GM23338 (cell line): Measurements from ENCODE around the gene PPP1R3G. TPM values are rescaled to one million over a fixed set of nuclear protein-coding genes. Genes with fewer than 3 reads are reported as not detected.

Experiments
- ATAC-seq: fragments of 200-7000 bp; cut with Tn5 transposase; 3 replicates; pipeline ENCODE4 v1.9.1; 2020
- DNase-seq: peaks from one replicate; pipeline ENCODE4 v3.0.0-alpha.2; 2015; ENCODE audit warnings: low spot score
- H2AFZ ChIP-seq: fragments of 200-600 bp; sonication (generic); 2 replicates; pipeline ENCODE4 v1.8.0; 2016; ENCODE audit warnings: antibody characterized with exemption, mild to moderate bottlenecking, moderate library complexity
- H3F3A ChIP-seq: fragments of 200-600 bp; sonication (generic); replicated peaks from 2 replicates; pipeline ENCODE4 v1.8.0; 2017; ENCODE audit warnings: antibody characterized with exemption, mixed run types, low read depth
- H3K27ac ChIP-seq: fragments of 200-600 bp; sonication (generic); 2 replicates; pipeline ENCODE4 v1.6.1; 2016; ENCODE audit warnings: low read depth
- H3K27me3 ChIP-seq: fragments of 200-600 bp; sonication (generic); 2 replicates; pipeline ENCODE4 v1.8.0; 2016; ENCODE audit warnings: mild to moderate bottlenecking, mixed run types, moderate library complexity; ENCODE audit not compliant: insufficient read depth
- H3K36me3 ChIP-seq: fragments of 200-600 bp; sonication (generic); 2 replicates; pipeline ENCODE4 v1.8.0; 2016; ENCODE audit warnings: mild to moderate bottlenecking; ENCODE audit not compliant: insufficient read depth
- H3K4me1 ChIP-seq: fragments of 200-600 bp; sonication (generic); 2 replicates; pipeline ENCODE4 v1.8.0; 2016; ENCODE audit warnings: mild to moderate bottlenecking, moderate library complexity; ENCODE audit not compliant: insufficient read depth
- H3K4me2 ChIP-seq: fragments of 200-600 bp; sonication (generic); 2 replicates; pipeline ENCODE4 v1.7.1; 2017; ENCODE audit warnings: mixed run types
- H3K4me3 ChIP-seq: fragments of 200-600 bp; sonication (generic); 2 replicates; pipeline ENCODE4 v1.6.1; 2016; ENCODE audit warnings: mixed run types
- H3K79me2 ChIP-seq: fragments of 200-600 bp; sonication (generic); replicated peaks from 2 replicates; pipeline ENCODE4 v1.8.0; 2017; ENCODE audit warnings: mild to moderate bottlenecking; ENCODE audit not compliant: insufficient read depth
- H3K9me2 ChIP-seq: fragments of 200-600 bp; sonication (generic); 2 replicates; pipeline ENCODE4 v1.8.0; 2017; ENCODE audit not compliant: insufficient read depth
- H4K20me1 ChIP-seq: fragments of 200-600 bp; sonication (generic); replicated peaks from 2 replicates; pipeline ENCODE4 v1.8.0; 2017; ENCODE audit warnings: mild to moderate bottlenecking; ENCODE audit not compliant: insufficient read depth
- H3K27ac Mint-ChIP-seq: 2 replicates; pipeline ENCODE4 v1.8.0; 2020; ENCODE audit warnings: inconsistent platforms, mild to moderate bottlenecking, moderate library complexity, mixed read lengths
- H3K27me3 Mint-ChIP-seq: 3 replicates; pipeline ENCODE4 v1.8.0; 2022; ENCODE audit warnings: low read depth, mild to moderate bottlenecking, moderate library complexity, mixed read lengths, inconsistent platforms; ENCODE audit not compliant: insufficient read depth, poor library complexity
- H3K36me3 Mint-ChIP-seq: 3 replicates; pipeline ENCODE4 v1.8.0; 2021; ENCODE audit warnings: low read depth, mild to moderate bottlenecking, inconsistent platforms, moderate library complexity, mixed read lengths
- H3K4me1 Mint-ChIP-seq: 3 replicates; pipeline ENCODE4 v1.8.0; 2020; ENCODE audit warnings: mild to moderate bottlenecking, inconsistent platforms, mixed read lengths
- H3K4me3 Mint-ChIP-seq: 3 replicates; pipeline ENCODE4 v1.8.0; 2021; ENCODE audit warnings: moderate library complexity, mild to moderate bottlenecking, inconsistent platforms, mixed read lengths
- H3K9me3 Mint-ChIP-seq: 3 replicates; pipeline ENCODE4 v1.8.0; 2020; ENCODE audit warnings: moderate library complexity, mild to moderate bottlenecking, inconsistent platforms, mixed read lengths
- CREB1 ChIP-seq: fragments of 250-450 bp; sonication (Bioruptor Pico); IDR thresholded peaks from 2 replicates; pipeline ENCODE4 v1.5.0; 2020; ENCODE audit warnings: low read depth, mild to moderate bottlenecking, moderate library complexity
- CTCF ChIP-seq, 2 experiments: fragments of 200-600 bp in 1 of 2; sonication (generic) in 1 of 2; conservative IDR thresholded peaks; 2 replicates each; pipeline versions ENCODE4 v1.5.1 to v1.6.1; 2016 to 2017; ENCODE audit warnings: antibody characterized with exemption in 2 of 2, low read depth in 2 of 2, mild to moderate bottlenecking in 2 of 2, moderate library complexity in 1 of 2
- EZH2phosphoT487 ChIP-seq: fragments of 200-600 bp; sonication (generic); IDR thresholded peaks from one replicate; pipeline ENCODE4 v1.8.1; 2018; ENCODE audit warnings: antibody characterized with exemption; ENCODE audit not compliant: unreplicated experiment
- JUNB ChIP-seq: IDR thresholded peaks from one replicate; pipeline ENCODE4 v1.6.1; 2016; ENCODE audit warnings: antibody characterized with exemption; ENCODE audit not compliant: unreplicated experiment
- NANOG ChIP-seq: IDR thresholded peaks from 2 replicates; pipeline ENCODE4 v1.6.1; 2016; ENCODE audit warnings: antibody characterized with exemption, borderline replicate concordance
- POLR2AphosphoS5 ChIP-seq: IDR thresholded peaks from 2 replicates; pipeline ENCODE4 v1.6.1; 2016; ENCODE audit warnings: antibody characterized with exemption, low read depth
- STAT1 ChIP-seq: IDR thresholded peaks from one replicate; pipeline ENCODE4 v1.6.1; 2016; ENCODE audit warnings: antibody characterized with exemption; ENCODE audit not compliant: unreplicated experiment
- ZNF114 ChIP-seq: fragments of 250-450 bp; sonication (Bioruptor Pico); IDR thresholded peaks from 2 replicates; pipeline ENCODE4 v1.5.0; 2020; ENCODE audit warnings: mild to moderate bottlenecking, moderate library complexity
- ZNF331 ChIP-seq: fragments of 250-450 bp; sonication (Bioruptor Pico); IDR thresholded peaks from 2 replicates; pipeline ENCODE4 v1.5.0; 2020; ENCODE audit warnings: low read depth, mild to moderate bottlenecking, moderate library complexity
- polyA plus RNA-seq: library from polyadenylated mRNA; unstranded; fragments of >200 nt; fragmentation: Nextera tagmentation; extraction: Ambion mirVana; gene quantifications from 2 replicates; pipeline ENCODE4 v1.2.1, GENCODE V29; 2016
- total RNA-seq: library from RNA; depleted of rRNA; stranded (reverse); fragments of >200 nt; shearing (Covaris generic); gene quantifications from 2 replicates; pipeline ENCODE4 v1.2.3, GENCODE V29; 2014
- TF ChIP-seq, protein P1 (sequence below): IDR thresholded peaks from 2 replicates; pipeline ENCODE4 v1.6.1; 2016; ENCODE audit warnings: antibody characterized with exemption

The PPP1R3G gene
- total and polyA plus RNA-seq, 2 experiments from 2014 or later: 0.13 to 0.24 TPM

DNA sequence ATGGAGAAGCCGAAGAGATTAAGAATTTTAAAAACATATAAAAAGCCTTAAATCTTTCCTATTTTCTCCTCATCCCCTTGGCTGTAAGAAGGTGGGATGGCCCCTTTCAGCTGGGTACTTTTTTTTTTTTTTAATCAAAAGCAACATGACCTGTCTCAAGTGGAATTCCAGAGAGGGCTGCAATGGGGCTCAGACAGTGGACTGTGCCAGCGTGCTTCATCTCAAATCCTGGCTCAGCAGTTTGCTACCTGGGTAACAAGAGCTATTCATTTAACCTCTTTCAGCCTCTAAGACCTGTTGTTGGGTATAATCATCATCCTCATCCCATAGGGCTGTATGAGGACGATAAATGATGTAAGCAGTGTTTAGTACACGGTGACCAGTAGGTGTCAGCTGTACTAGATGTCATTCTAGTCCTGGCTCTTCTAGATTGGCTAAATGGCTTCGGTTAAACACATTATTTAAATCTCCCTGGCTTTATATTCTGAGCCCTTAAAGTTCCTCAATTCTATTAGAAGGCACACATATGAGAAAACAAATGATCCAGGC is 6.9 kb upstream of the PPP1R3G start:
- Histone ChIP-seq H3K9me2 (no peaks in the 10 kb centered on the region), H3K4me3 (no peak overlapping the region), H3F3A (no peaks in the 10 kb centered on the region), H3K36me3 (no peaks in the 10 kb centered on the region), H3K4me2 (no peak overlapping the region), H4K20me1 (no peaks in the 10 kb centered on the region; the same call in 1 of the 2 replicates), H3K27me3 (peaks cover 20% of the 10 kb centered on the region), H3K27ac (no peak overlapping the region), H3K4me1 (no peaks in the 10 kb centered on the region), H3K79me2 (no peaks in the 10 kb centered on the region), H2AFZ (no peak overlapping the region)
- Mint-ChIP-seq H3K36me3 (no peaks in the 10 kb centered on the region), H3K27me3 (peaks cover 13% of the 10 kb centered on the region), H3K4me1 (no peaks in the 10 kb centered on the region), H3K9me3 (peaks cover 4% of the 10 kb centered on the region; the same call in 1 of the 3 replicates), H3K27ac (no peak overlapping the region), H3K4me3 (no peak overlapping the region)
- no peak for ATAC-seq
- DNase-seq: no peak
- TF ChIP-seq JUNB (no peak), CTCF (conservative IDR thresholded peaks at IDR 0.05; ENCODE audit: low read depth in 2 of 2) (peak in 1 of 2 experiments; percentile 40; a peak in 3 of 4 replicates)

GRCh38 chr6:5079692-5080091 is 5.4 kb upstream of the PPP1R3G start:
- peaks cover 24% of the 10 kb centered on the region for H3K27me3 Mint-ChIP-seq

DNA sequence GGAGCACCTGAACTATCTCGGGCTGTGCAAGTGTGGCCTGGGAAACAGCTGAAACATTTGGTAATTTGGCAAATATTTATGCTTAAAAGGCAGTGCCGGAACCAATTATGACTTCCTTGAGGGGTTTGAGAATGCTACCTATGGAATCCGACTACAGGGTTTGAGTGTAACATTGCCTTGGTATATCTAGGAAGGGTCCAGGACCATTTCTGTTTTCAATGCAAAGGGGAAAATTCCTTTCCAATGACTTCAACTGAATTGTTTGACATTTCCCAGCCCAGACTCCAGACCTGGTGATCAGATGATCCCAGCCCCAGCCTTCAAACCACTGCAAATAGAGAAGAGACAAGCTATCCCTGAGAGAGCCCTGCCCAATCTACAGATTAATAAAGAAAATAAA is 4.6 kb upstream of the PPP1R3G start:
- no peaks in the 10 kb centered on the region for H3K9me2 ChIP-seq
- no peak overlapping the region for H2AFZ ChIP-seq
- H3K9me3 Mint-ChIP-seq: peaks cover 4% of the 10 kb centered on the region; the same call in 1 of the 3 replicates
- no peak overlapping the region for H3K27ac Mint-ChIP-seq
- H3K4me3 ChIP-seq: no peak overlapping the region
- H3F3A ChIP-seq: no peaks in the 10 kb centered on the region
- no peaks in the 10 kb centered on the region for H3K36me3 ChIP-seq
- H3K79me2 ChIP-seq: no peaks in the 10 kb centered on the region
- H3K27me3 ChIP-seq: peaks cover 44% of the 10 kb centered on the region
- H3K4me1 Mint-ChIP-seq: no peaks in the 10 kb centered on the region
- no peak for DNase-seq
- no peaks in the 10 kb centered on the region for H3K4me1 ChIP-seq
- H4K20me1 ChIP-seq: no peaks in the 10 kb centered on the region; the same call in 1 of the 2 replicates
- H3K4me3 Mint-ChIP-seq: no peak overlapping the region
- H3K27ac ChIP-seq: no peak overlapping the region
- peaks cover 30% of the 10 kb centered on the region for H3K27me3 Mint-ChIP-seq
- no peak for ATAC-seq
- no peak overlapping the region for H3K4me2 ChIP-seq
- no peaks in the 10 kb centered on the region; the same call in 2 of the 3 replicates for H3K36me3 Mint-ChIP-seq
- TF ChIP-seq EZH2phosphoT487: no peak
- no peak for TF ChIP-seq NANOG
- TF ChIP-seq ZNF331 (CRISPR knock-in tag): no peak
- TF ChIP-seq, protein P1, sequence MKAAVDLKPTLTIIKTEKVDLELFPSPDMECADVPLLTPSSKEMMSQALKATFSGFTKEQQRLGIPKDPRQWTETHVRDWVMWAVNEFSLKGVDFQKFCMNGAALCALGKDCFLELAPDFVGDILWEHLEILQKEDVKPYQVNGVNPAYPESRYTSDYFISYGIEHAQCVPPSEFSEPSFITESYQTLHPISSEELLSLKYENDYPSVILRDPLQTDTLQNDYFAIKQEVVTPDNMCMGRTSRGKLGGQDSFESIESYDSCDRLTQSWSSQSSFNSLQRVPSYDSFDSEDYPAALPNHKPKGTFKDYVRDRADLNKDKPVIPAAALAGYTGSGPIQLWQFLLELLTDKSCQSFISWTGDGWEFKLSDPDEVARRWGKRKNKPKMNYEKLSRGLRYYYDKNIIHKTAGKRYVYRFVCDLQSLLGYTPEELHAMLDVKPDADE: no peak

More at GRCh38 chr6:5079692-5080091, 5.4 kb upstream of the PPP1R3G start:
- H3K9me2 ChIP-seq: no peaks in the 10 kb centered on the region
- H3K4me3 ChIP-seq: no peak overlapping the region
- H3K36me3 ChIP-seq: no peaks in the 10 kb centered on the region
- Mint-ChIP-seq H3K4me1 (no peaks in the 10 kb centered on the region), H3K4me3 (no peak overlapping the region), H3K27ac (no peak overlapping the region), H3K36me3 (no peaks in the 10 kb centered on the region; the same call in 2 of the 3 replicates), H3K9me3 (peaks cover 4% of the 10 kb centered on the region; the same call in 1 of the 3 replicates)
- peaks cover 35% of the 10 kb centered on the region for H3K27me3 ChIP-seq
- no peak overlapping the region for H3K27ac ChIP-seq
- H3K4me2 ChIP-seq: no peak overlapping the region
- no peak for TF ChIP-seq POLR2AphosphoS5
- TF ChIP-seq ZNF331 (CRISPR knock-in tag): no peak
- no peak for TF ChIP-seq STAT1
- no peak for TF ChIP-seq ZNF114 (CRISPR knock-in tag)
- TF ChIP-seq CREB1 (CRISPR knock-in tag): no peak
- TF ChIP-seq JUNB: no peak
- H3K79me2 ChIP-seq: no peaks in the 10 kb centered on the region
- H3K4me1 ChIP-seq: no peaks in the 10 kb centered on the region
- no peak overlapping the region for H2AFZ ChIP-seq
- ATAC-seq: no peak
- no peak for DNase-seq
- no peaks in the 10 kb centered on the region; the same call in 1 of the 2 replicates for H4K20me1 ChIP-seq
- no peaks in the 10 kb centered on the region for H3F3A ChIP-seq
